SK-N-SH treated with all-trans-retinoic acid at 6 μM for 48 hours (cell line): ENCODE results near the gene SRGAP1.

Experiments
- ARNTL ChIP-seq: fragments of 450-650 bp; formaldehyde crosslinking; IDR thresholded peaks from 2 replicates; pipeline ENCODE4 v1.5.0; 2020; ENCODE audit warnings: low read depth, mild to moderate bottlenecking, moderate library complexity, borderline replicate concordance
- BACH2 ChIP-seq: fragments of 250-450 bp; sonication (Bioruptor Pico); IDR thresholded peaks from 2 replicates; pipeline ENCODE4 v1.9.0; 2021; ENCODE audit warnings: mild to moderate bottlenecking, borderline replicate concordance
- CREB5 ChIP-seq: fragments of 250-450 bp; sonication (Bioruptor Pico); IDR thresholded peaks from 2 replicates; pipeline ENCODE4 v1.5.1; 2020; ENCODE audit warnings: low read depth, mild to moderate bottlenecking, moderate library complexity
- CSDC2 ChIP-seq: fragments of 250-450 bp; sonication (Bioruptor Pico); IDR thresholded peaks from 2 replicates; pipeline ENCODE4 v1.5.0; 2020; ENCODE audit warnings: mild to moderate bottlenecking, moderate library complexity
- ESRRG ChIP-seq: fragments of 250-450 bp; sonication (Bioruptor Pico); IDR thresholded peaks from 2 replicates; pipeline ENCODE4 v1.6.1; 2021; ENCODE audit warnings: mild to moderate bottlenecking
- PATZ1 ChIP-seq: fragments of 250-450 bp; sonication (Bioruptor Pico); IDR thresholded peaks from 2 replicates; pipeline ENCODE4 v1.8.0; 2020; ENCODE audit warnings: mild to moderate bottlenecking, moderate library complexity, borderline replicate concordance
- POU6F1 ChIP-seq: fragments of 250-450 bp; sonication (Bioruptor Pico); IDR thresholded peaks from 2 replicates; pipeline ENCODE4 v1.8.0; 2021; ENCODE audit warnings: low read depth, mild to moderate bottlenecking, moderate library complexity, borderline replicate concordance
- PPARA ChIP-seq: fragments of 250-450 bp; sonication (Bioruptor Pico); IDR thresholded peaks from 2 replicates; pipeline ENCODE4 v1.5.0; 2020; ENCODE audit warnings: mild to moderate bottlenecking, borderline replicate concordance
- SNAI2 ChIP-seq: fragments of 250-450 bp; sonication (Bioruptor Pico); IDR thresholded peaks from 2 replicates; pipeline ENCODE4 v1.5.0; 2020; ENCODE audit warnings: mild to moderate bottlenecking, moderate library complexity
- ZC3H10 ChIP-seq: fragments of 250-450 bp; sonication (Bioruptor Pico); IDR thresholded peaks from 2 replicates; pipeline ENCODE4 v1.5.1; 2021; ENCODE audit warnings: mild to moderate bottlenecking, moderate library complexity
- ZFP3 ChIP-seq: fragments of 250-450 bp; sonication (Bioruptor Pico); IDR thresholded peaks from 2 replicates; pipeline ENCODE4 v1.5.0; 2020; ENCODE audit warnings: mild to moderate bottlenecking, moderate library complexity
- ZFP30 ChIP-seq: fragments of 450-650 bp; formaldehyde crosslinking; IDR thresholded peaks from 2 replicates; pipeline ENCODE4 v1.5.0; 2022; ENCODE audit warnings: mild to moderate bottlenecking, moderate library complexity
- ZNF565 ChIP-seq: fragments of 450-650 bp; formaldehyde crosslinking; conservative IDR thresholded peaks from 2 replicates; pipeline ENCODE4 v1.5.0; 2020; ENCODE audit warnings: low read depth, mild to moderate bottlenecking, moderate library complexity
- ZNF8 ChIP-seq: fragments of 450-650 bp; formaldehyde crosslinking; IDR thresholded peaks from 2 replicates; pipeline ENCODE4 v1.5.0; 2020; ENCODE audit warnings: mild to moderate bottlenecking, moderate library complexity

- no peak for TF ChIP-seq POU6F1 (CRISPR knock-in tag)
- no peak for TF ChIP-seq PATZ1 (CRISPR knock-in tag)
- no peak for TF ChIP-seq ZNF565 (CRISPR knock-in tag)
- no peak for TF ChIP-seq ESRRG (CRISPR knock-in tag)
- TF ChIP-seq PPARA (CRISPR knock-in tag): no peak
- TF ChIP-seq ZFP30: no peak
- TF ChIP-seq CSDC2 (CRISPR knock-in tag): no peak
- no peak for TF ChIP-seq CREB5 (CRISPR knock-in tag)
- TF ChIP-seq SNAI2 (CRISPR knock-in tag): no peak
- TF ChIP-seq BACH2 (CRISPR knock-in tag): no peak
- no peak for TF ChIP-seq ZNF8
- TF ChIP-seq ZFP3: no peak
- TF ChIP-seq ZC3H10 (CRISPR knock-in tag): no peak
- TF ChIP-seq ARNTL (CRISPR knock-in tag): no peak
Measured at GRCh38 chr12:63895841-63896240, 51.3 kb downstream of the SRGAP1 start.
